GM19372 (cell line): ENCODE measurements around the gene NRF1.

ENCODE experiments used
- ATAC-seq: cut with Tn5 transposase; IDR thresholded peaks from one replicate; pipeline ENCODE4 v1.9.1; 2021; ENCODE audit warnings: mild to moderate bottlenecking, low read depth, moderate library complexity; ENCODE audit not compliant: unreplicated experiment

Gene NRF1

DNA sequence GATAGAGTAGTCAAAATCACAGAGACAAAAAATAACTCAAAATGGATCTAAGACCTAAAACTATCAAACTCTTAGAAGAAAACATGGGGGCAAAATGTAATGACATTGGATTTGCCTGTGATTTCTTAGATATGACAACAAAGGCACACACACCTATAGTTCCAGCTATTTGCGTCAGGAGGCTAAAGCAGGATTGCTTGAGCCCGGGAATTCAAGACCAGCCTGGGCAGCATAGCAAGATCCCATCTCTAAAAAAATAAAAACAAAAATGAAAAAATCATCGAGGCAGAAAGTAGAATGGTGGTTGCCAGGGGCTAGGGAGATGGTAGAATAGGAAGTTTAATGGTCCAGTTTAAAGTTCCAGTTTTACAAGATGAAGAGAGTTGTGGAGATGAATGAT is 113.3 kb downstream of the NRF1 start:
- no peak for ATAC-seq

DNA sequence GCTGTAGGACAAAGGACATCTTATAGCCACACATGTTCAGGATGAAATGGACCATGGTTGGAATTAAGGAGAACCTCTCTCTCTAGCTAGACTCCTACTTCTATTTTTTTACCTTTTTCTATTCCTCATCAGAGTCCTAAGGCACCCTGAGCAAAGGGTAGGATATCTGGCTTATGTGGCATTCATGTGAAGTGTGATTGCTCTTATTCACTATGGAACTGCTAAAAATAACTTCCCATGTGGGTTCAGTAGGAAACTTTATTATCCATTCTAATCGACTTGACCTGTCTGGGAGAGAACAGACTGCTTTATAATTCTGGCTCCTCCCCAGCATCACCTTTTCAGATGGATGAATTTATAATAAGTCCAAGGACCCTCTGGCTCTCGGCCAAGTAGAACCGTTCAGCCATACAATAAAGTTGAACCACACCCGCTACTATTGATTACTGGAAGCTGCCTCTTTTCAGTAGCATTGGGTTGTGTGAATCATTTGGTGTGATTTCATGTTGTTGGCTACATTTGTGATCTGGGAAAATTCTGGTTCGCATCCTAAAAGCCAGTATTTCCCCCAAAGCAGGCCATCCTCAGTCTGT is 117.5 kb downstream of the NRF1 start:
- ATAC-seq: no peak

DNA sequence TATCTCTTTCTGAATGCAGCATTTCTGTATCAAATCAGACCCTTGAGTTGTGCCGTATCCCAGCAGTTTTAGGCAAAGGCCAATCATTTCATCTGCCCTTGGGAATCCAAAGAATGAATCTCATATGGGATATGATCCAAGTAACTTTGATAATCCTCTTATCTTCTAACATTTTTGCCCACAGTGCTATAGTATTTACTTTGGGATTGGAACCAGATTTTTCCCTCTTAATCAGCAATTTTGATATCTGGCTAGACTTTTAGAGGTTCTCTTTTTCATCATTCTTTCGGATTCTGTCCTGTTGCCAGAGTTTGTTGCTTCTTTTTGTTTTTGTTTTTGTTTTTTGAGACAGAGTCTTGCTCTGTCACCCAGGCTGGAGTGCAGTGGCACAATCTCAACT is 118.0 kb downstream of the NRF1 start:
- no peak for ATAC-seq

DNA sequence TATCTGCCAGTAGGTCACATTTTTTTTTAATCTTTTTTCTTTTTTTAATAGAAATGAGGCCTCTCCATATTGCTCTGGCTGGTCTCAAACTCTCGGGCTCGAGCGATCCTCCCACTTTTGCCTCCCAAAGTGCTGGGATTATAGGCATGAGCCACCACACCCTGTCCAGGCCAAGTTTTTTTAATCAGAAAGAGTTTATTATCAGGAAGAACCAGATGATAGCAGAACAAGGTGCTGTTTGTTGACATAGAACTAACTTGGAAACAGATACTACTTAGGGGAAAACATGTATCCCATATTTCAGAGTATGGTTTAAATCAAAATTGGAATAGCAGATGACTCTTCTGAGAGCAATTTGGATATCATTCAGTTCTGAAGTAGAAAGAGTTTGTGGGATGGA is 118.6 kb downstream of the NRF1 start:
- no peak for ATAC-seq

DNA sequence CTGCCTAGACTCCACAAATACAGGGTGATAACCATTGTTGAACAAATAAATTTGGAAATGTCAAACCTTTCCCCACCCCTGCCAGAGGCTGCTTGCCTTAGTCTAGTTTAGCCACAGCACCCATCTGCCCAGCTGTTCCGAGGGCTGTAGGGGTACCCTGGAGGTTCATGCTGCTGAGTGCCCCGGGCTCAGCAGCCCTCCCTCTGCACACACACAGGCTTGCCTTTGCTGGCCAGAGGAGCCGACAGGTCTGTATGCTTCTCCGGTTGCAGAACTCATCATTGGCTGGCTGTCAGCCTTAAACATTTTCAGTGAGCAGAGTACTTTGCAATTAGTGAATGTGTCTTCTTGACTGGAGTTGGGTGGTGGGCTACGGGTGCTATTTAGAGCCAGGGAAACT is 122.9 kb downstream of the NRF1 start:
- ATAC-seq: no peak

DNA sequence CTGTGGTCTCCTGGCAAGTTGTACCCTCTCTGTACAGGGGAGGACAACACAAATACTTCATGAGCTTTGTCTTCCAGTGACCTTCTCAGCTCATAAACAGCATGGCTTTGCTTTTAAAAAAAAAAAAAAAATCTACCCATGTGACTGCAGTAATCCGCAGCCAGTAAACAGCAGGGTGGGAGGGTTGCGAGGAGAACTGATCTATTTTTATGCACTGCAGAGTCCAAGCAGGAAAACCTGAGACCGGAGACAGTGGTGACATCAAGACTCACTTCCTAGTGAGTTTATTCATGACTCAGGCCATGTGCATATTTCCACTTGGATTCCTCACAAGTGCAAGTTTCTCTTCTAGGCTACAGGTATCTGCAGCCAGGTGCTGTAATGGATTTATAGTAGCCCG is 127.9 kb downstream of the NRF1 start:
- ATAC-seq: no peak

DNA sequence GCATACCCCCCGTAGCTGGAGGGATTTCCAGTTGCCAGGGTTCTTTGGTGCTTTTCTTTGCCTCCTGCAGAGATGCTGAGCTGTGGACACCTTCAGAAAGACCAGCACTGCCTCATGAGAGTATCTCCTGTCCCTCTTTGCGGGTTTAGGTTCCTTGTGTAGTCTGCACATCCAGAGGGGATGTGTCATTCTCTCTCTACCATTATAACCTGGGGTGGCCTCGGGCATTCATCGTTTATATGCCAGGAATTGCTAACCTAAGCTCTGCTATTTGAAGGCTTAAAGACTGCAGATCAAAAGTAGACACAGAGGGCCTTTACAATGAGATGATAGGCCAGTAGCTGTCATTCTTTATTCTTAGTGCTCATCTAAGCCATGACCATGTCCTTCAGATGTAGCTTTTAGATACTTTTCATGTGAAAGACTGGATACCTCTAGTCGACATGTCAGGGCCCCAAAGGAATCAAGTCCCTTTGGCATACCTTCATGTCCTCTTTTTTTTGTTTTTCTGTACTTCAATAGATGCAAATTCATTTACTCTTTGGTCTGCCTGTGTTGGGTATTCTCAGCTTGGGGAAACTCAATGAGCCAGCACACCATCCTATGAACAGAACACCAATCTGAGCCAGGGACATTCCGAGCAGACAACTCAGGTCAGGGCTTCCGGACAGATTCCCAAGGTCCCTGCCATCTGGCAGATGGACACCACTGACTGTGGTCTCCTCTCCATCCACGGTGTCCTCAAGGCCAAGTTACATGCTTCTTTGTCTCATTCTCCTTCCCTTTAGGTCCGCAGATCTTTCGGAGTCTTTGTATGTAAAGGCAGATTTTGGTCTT is 129.3 kb downstream of the NRF1 start:
- no peak for ATAC-seq

DNA sequence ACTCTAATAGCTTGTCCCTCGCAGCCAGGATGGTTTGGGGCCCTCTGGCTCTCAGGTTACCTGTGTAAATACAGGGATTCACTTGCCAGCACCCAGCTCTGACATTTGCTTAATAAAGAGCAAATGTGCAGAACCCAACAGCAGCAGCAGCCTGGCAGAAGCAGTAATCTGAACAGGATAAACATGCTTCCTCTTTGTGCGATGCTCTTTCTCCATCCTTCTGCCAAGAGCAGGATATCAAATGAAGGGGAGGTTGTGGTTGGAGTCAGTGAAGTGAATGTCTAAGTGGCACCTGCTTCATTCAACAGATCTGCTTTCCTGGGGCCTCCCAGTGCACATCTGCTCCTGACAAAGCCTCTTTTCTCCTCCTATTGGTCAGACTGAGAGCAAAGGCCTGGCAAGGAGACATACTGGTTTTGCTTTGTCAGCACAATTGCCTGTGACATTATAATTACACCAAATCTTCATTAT is 130.3 kb downstream of the NRF1 start:
- no peak for ATAC-seq

DNA sequence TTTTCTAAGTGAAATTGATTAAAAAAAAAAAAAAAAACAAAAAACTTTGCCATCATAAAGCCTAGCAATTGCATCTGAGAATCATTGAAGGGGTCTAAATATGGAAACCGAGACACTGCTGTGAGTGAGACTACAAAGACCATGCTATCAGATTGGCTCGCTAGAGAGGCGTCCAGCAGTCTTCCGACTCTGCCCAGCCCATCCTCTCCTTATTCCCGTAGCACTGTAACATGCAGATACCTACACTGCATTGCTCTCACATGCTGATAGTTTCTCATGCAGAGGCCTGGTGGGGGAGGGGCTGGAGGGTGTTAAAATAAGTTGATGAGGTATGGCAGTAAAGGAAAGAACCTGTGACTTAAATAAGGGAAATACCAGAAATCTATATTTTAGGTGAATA is 130.7 kb downstream of the NRF1 start:
- no peak for ATAC-seq

DNA sequence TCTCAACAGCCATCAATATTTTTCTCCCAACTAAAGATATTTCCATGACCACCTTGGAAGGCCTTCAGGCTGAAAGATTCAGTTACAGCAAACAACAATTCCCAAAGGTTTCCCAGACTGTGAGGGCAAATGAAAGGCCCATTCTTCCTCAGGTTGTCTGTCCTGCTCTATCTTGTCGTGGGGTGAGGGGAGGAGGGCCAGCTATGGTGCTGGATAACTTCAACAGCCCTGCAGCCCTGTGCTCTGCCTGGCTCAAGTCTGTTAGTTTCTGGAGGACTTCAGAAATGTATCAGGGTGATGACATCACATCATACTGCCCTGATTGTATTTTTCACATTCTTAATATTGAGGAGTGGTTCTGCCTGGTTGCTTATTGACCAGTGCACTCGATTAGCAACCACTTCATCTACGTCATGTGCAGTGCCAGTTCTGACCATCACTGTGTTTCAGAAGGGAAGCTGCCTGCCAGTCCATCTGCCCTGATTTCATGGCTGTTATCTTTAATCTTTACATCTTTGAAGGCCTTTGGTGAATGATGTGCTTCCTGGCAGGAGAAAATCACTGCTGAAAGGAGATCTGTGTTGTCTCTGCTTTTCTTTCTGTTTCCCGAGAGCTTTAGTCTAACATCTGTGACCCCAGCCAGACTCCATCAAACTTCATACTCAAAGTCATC is 135.5 kb downstream of the NRF1 start:
- no peak for ATAC-seq

DNA sequence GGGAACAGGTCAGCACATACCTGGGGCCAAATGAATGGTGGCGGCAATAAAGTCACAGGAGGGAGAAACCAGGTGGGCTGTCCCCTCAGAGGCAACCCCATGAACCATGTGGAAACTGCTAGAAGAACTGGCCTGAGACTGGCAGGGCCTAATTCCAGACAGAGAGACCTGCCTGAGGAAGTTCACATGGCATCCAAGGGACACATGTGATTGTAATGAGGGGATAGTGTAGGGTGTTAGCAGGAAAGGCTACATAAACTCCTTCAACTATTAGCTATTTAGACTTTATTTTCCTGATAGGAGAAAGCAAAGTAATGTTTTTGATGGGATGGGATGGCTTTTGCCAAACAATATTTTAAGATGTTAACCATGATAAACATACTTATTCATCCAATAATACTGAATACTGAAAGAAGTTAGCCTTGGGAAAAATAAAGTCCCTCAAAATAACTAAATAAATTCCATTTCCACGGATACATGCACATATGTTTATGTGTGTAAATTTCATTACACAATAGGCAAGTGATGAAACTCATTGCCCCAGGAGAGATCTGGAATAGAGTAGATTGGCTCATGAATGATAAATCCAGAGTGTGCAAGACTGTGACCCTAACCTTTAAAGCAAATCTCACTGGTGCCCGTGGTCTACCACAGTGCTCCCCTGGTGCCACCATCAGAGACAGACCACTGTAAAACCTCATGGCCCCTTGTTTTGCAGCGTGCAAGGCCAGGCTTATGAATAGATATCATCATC is 137.0 kb downstream of the NRF1 start:
- no peak for ATAC-seq

DNA sequence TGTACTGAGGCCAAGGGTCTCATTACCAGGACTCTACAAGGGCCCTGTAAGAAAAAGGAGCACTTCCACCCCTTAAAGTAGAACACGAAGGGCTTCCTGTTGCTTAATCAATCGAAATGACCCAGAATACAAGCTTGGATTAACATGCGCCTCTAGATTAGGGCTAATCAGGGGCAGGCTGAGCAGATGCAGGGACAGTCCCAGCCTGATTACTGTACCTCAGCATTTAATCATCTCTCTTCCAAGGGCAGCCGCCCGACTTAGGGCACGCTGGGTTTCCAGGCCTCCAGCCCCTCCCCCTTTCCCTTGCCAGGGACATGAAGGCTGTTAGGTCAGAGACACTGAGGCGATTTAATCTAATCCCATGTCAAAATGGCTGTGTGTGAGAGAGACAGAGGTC is 138.6 kb downstream of the NRF1 start:
- no peak for ATAC-seq

DNA sequence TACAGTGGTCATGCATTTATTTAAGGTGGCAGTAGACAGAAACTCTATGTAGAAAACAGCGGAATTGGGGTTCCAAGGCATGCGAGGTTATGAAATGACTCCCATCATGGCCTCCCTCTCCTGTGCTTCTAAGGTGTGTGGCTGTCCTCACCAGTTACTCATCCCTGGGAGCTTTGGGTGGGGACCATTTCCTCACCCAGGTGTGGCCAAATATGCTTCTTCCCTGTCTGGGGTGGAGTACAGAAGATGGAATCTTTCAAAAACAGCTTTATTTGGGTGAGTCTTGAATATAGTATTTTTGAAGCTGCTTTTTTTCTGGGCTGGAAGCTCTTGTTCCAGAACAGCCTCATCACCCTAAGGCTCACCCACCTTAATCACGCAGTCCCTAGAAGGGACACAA is 139.0 kb downstream of the NRF1 start:
- ATAC-seq: no peak

DNA sequence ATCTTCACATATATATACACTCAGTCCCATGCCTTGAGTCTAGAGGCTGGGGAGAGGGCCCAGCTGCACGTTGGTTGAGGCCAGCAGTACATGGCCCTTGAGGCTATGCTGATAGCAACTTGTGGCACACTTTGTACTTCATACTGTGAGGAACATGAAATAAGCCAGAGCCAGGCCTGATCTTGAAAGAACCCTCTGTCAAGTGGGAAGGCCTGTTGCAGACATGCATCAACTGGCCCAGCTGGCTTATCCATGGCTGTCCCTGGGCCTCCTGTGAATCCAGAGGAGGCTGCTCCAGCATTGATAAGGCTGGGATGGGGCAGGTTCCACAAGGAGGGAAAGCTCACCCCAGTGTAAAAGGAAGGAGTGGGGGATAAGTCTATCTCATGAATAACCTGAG is 140.4 kb downstream of the NRF1 start:
- ATAC-seq: no peak

DNA sequence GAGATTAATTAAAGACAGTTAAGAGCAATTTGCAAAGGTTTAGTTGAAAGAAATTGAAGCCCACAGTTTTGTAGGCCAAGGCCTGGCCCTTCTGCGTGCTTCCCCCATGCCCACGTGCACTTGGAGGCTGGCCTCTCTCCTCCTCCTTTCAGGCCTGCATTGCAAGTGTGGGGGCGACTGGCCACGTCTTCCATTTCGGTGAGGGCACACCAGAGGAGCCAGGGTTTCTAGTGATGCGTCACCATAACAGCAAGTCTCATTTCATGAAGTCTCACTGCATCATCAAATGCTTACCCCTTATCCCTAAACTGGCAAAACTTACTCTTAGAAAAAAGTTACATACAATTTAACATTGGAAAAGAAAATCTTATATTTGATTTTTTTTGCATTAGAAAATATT is 141.2 kb downstream of the NRF1 start:
- ATAC-seq: no peak

DNA sequence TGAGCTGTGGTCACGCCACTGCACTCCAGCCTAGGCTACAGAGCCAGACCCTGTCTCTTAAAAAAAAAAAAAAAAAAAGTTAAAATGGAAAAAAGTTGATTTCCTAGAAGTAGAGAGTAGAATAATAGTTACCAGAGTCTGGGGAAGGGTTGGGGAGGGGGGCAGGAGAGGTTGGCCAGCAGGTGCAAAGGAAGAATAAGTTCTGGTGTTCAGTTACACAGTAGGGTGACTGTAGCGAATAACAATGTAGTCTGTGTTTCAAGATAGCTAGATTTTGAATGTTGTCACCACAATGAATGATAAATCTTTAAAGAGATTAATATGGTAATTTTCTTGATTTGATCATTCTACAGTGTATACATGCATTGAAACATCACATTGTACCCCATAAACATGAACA is 142.9 kb downstream of the NRF1 start:
- ATAC-seq: no peak

DNA sequence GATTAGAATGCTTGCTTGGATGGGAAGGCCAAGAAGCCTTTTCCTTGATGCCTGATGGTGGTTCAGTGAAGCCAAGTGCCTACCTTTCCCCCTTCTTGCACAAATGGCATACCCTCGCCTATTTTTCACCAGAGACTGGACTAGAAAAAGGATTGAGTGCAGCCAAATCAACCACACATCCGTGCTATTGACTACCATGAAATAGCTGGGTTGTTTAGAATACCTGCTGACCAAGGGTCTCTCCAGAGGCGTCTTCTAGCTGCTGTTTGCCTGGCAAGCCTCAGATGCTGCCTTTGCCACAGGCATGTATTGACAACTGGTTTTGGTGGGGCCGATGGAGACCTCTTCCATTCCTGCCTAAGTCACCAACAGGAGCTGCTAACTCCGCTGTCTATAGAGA is 146.5 kb downstream of the NRF1 start:
- no peak for ATAC-seq

DNA sequence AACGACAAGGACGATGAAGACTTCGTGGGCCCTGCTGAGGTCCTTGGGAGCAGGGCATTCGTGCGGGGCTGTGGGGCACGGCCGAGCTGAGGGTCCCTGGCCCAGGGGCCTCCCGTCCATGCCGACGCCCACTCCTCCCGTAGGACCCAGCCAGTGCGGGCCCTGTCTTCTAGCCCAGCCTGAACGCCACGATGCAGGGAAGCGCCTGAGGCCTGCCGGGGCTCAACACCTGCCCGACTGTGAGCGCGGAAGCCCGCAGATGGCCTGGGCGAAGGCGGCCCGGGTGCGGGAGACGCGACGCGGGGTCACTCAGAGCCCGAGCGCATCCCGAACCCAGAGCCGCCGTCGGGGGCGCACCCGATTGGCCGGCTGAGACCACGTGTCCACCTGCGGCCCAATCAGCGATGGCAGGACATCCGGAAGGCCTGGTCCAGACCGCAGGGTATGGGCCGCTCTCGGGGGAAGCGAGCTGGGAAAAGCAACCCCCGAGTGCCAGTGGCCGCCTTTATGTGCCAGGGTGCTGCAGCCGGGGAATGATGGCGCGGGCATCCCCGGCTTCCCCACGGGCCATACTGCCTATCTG is 151.0 kb downstream of the NRF1 start:
- no peak for ATAC-seq

DNA sequence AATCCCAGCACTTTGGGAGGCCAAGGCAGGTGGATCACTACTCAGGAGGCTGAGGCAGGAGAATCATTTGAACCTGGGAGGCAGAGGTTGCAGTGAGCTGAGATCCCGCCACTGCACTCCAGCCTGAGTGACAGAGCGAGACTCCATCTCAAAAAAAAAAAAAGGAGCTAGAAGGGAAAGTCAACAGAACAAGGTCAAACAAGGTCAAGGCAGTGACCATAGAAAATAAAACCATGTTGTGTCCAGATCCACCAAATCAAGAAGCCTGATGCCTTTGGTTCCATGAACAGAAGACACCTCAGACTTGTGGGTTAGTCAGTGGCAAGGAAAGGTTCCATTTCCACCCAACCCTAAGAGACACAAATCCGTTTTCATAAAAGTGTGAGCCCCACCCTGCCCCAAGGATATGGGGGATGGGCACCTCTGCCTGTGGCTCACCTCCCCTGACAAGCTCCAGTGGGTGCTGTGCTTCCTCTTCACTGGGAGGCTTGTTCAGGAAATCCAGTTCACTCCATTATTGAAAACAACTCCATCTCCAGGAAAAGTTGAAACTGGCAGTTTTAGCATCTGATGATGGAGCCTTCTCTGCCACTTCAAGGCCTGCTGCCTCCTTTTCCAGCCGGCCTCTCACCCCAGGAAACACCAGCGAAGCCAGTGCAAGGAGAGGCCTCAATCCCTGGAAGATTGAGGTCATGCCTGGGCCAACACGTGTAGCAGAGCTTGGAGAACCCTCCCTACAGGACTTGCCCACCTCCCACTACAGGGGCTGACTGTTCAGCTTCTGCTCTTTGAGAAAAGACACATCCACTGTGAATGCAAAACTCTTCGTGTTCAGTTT is 152.9 kb downstream of the NRF1 start:
- no peak for ATAC-seq

DNA sequence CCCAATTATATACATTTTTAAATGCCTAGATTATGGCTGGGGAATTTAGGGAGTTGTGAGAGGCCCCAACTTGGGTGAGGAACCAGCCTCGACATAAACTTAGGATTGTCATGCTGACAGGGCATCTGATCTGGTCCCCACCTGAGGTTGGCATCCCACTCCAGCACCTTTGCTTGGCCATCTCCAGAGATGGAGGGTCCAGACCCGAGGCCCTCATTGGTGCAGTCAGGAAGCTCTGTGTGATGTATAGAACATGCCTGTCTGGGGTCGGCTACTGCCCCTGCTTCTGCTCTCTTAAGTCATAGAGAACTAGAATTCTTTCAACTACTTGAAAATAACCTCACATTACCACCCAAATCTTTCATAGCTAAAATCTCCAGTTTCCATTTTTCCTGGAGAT is 153.8 kb downstream of the NRF1 start:
- ATAC-seq: no peak
